ENCODE results near the gene GAS2L3.
"Not testable (repeated sequence)": the region's sequence is repeated elsewhere in the genome, so short reads cannot be mapped to it uniquely, and the experiment has no call there.

Gene GAS2L3

GRCh38 chr12:100573292-100574186, at the start of gene GAS2L3:
TSS of gene GAS2L3 (plus strand) at chr12:100573684. CDS start at chr12:100594905, 21,221 bp downstream.
- peak; percentile 47 for DNase-seq

DNA sequence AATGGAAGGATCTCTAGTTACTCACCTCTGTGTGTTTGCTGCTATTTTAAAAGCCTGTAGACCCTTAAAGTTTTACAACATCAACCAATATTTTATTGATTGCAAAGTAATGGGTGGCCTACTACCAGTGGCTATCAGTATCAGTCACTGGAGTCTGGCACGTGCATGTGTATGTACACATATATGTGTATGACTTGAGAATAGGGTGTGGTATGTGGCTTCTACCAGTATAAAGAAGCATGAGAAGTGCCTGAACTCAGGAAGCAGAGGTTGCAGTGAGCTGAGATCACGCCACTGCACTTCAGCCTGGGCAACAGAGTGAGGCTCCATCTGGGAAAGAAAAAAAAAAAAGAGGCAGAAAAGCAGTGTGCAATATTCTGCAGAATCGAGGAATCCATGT, 45.5 kb upstream of the GAS2L3 start:
- DNase-seq = no peak

- no peak for DNase-seq
Measured at GRCh38 chr12:100528471-100529127, 44.9 kb upstream of the GAS2L3 start.

DNA sequence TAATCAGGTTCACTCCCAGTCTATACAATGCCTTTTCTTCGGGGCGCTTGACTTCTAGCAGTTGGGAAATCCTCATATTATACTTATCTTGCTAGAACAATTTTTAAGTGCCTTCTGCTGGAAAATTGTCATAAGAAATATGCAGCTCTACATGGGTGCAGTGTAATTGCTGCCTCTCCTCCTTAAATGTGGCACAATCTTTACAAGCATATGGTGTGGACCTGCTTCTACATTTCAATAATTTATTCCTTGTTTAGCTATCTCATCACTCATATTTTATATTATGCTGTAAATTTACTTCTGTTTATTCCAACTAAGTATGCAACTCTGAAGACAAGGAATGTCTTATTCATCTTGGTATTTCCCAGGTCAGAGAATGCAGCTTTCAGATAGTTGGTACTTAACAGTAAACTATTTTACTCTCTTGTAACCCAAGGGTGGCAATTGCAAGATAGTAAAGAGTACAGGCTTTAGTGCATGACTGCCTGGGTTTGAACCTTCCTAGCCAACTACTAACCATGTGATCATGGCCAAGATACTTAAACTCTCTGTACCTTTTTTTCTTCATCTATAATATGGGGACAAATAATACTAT, 43.6 kb upstream of the GAS2L3 start:
- no peak for DNase-seq

DNA sequence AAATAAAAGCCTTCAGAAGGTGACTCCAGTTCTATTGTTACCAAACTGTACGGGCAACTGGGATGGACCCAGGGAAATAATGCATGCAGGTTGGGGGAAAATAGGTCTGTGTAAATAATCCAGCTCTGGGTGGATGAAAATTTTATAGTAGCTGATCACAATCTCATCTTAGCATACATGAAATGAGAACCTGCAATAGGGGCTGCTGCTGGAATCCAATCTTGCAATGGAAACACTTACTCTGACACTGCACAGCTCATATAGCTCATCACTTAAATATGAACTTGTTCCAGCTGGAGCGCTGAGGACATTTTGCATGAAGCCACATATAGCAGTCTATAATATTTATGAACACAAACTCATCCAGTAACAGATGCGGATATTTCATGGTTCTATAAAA, 40.1 kb upstream of the GAS2L3 start:
- DNase-seq = no peak

- DNase-seq = no peak
Measured at GRCh38 chr12:100534625-100535227, 38.8 kb upstream of the GAS2L3 start.

DNA sequence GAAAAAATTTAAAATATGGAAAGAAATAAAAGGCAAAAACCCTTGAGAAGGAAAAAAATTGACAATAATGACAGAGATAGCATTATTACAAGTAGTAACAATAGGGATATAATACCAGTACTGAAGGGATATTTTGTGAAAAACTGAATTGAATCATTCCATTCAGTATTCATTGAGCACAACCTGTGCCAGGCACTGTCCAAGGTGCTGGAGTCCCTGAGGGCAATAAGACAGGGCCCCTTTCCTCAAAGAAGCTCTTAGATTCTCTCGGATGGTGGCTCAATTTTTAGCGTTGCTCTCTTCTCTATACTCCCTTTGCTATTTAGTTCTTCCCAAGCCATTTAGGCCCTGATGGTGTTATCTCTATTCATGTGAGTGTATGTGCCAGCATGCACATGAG, 34.3 kb upstream of the GAS2L3 start:
- no peak for DNase-seq

- no peak for DNase-seq
Measured at GRCh38 chr12:100544165-100544564, 29.3 kb upstream of the GAS2L3 start.

DNA sequence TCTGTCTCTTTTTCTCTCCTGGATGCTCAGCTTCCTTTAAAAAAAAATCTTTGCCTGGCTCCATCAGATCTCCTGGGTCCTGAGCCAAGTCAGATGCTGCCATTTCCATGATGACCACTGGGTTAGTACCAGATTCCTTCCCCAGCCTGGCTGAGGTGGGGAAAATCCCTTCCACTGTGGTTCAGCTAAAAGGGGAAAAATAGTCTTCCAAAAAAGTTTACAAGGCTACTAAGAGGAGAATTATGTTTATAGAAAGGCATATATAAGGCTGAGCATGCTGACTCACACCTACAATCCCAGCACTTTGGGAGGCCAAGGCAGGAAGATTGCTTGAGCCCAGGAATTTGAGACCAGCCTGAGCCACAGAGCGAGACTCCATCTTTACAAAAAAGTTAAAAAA, 28.4 kb upstream of the GAS2L3 start:
- DNase-seq = no peak

- DNase-seq = no peak
Measured at GRCh38 chr12:100553936-100554335, 19.5 kb upstream of the GAS2L3 start.

DNA sequence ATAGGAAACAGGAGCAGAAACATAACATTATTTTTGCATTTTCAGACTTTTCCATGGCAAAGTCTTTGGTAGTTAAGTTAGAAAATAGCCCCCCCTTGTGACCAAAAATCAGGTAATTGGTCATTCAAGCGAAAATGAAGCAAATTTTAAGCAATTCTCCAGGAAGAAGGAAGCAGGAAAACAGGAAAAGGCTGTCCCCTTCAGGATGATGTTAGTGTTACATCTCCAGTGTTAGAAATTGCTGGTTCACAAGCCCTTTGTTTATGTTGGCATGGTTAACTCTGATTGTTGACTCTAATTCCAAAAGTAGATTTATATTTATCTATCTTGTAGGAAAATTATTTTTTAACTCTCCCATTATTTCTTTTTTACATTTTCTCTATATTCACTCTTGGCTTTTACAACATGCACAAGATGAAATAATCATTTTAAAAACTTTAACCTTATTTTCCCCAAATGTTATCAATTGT, 18.8 kb upstream of the GAS2L3 start:
- DNase-seq = no peak

GRCh38 chr12:100555722-100556121, 17.8 kb upstream of the GAS2L3 start:
- DNase-seq = no peak

- no peak for DNase-seq
Measured at GRCh38 chr12:100557357-100557756, 16.1 kb upstream of the GAS2L3 start.

DNA sequence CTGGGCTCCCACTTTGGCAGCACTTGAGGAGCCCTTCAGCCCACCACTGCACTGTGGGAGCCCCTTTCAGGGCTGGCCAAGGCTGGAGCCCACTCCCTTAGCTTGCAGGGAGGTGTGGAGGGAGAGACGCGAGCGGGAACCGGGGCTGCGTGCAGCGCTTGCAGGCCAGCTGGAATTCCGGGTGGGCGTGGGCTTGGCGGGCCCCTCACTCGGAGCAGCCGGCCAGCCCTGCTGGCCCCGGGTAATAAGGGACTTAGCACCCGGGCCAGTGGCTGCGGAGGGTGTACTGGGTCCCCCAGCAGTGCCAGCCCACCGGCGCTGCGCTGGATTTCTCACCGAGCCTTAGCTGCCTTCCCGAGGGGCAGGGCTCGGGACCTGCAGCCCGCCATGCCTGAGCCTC, 14.2 kb upstream of the GAS2L3 start:
- not testable (repeated sequence) for DNase-seq

GRCh38 chr12:100564090-100564489, 9.4 kb upstream of the GAS2L3 start:
- DNase-seq = no peak

DNA sequence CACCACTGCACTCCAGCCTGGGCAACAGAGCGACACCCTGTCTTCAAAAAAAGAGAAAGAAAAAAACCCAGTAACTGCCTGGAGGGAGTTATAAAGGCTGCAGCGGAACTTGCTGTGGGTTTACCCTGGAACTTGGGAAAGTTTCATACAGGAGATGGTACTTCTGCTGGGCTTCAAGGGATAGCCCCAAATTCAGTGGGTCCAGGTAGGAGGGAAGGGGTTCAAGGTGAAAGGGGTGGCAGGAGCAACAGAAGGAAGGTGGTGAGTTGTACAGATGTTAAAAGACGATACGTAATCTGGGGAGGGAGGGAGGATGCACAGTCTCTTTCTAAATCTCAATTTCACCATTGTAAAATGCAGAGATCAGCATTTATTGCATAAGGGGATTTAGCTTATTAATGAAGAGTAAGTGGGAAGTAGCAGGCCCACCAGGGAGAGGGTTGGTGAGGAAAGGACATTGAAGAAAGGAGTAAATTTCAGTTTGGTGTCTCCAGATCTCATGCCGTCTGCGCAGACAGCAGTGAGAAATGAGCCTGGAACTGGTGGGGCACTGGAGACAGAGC, 8.5 kb upstream of the GAS2L3 start:
- no peak for DNase-seq

DNA sequence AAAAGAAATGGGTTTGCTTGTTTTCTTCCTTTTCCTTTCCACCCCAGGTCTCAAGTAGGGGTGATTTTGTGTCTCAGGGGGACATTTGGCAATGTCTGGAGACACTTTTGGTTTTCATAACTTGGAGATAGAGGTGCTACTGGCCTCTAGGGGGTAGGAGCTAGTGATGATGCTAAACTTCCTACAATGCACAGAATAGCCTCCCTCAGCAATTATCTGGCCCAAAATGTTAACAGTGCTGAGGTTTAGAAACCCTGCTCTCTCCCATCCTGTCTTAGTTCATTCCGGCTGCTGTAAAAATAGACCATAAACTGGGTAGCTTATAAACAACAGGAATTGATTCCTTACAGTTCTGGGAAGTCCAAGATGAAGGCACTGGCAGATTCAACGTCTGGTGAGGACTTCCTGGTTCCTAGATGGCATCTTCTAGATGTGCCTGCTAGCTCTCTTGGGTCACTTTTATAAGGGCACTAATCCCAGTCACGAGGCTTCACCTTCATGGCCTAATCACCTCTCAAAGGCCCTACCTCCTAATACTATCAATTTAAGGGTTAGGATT, 7.4 kb upstream of the GAS2L3 start:
- no peak for DNase-seq

DNA sequence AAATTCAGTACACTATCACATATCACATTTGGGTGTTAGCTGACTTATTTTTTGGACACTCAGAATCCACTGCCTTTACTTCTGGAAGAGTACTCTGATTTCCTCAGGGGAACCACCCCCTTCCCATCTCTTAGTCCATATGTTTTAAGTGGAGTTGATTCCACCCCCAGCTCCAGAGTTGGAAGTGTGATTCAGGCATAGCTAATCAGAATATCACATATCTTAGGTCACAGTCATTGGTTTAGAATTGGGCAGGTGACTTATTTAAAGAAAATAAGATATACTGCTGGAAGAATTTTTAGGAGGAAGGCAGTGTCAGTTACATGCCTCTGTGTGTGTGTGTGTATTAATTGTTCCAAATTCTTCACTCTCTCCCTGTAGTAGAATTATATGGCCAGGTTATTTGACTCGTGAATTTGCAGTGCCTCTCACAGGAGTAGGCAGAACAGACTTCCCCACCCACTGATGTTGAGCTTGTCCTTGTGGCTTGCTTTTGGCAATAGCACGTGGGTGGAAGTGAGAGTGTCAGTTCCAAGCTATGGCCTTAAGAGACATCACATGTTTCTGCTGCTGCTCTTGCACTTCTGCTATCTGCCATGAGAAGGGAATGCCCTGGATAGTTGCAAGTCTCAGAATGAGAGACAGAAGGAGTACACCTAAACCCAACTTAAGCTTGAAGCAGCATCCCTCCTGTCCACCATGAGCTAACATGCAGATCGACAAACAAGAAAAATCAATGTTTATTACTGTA, 6.4 kb upstream of the GAS2L3 start:
- DNase-seq = no peak

- DNase-seq = no peak
Measured at GRCh38 chr12:100567945-100568344, 5.5 kb upstream of the GAS2L3 start.

GRCh38 chr12:100572184-100572583, 1.3 kb upstream of the GAS2L3 start:
- DNase-seq = no peak

DNA sequence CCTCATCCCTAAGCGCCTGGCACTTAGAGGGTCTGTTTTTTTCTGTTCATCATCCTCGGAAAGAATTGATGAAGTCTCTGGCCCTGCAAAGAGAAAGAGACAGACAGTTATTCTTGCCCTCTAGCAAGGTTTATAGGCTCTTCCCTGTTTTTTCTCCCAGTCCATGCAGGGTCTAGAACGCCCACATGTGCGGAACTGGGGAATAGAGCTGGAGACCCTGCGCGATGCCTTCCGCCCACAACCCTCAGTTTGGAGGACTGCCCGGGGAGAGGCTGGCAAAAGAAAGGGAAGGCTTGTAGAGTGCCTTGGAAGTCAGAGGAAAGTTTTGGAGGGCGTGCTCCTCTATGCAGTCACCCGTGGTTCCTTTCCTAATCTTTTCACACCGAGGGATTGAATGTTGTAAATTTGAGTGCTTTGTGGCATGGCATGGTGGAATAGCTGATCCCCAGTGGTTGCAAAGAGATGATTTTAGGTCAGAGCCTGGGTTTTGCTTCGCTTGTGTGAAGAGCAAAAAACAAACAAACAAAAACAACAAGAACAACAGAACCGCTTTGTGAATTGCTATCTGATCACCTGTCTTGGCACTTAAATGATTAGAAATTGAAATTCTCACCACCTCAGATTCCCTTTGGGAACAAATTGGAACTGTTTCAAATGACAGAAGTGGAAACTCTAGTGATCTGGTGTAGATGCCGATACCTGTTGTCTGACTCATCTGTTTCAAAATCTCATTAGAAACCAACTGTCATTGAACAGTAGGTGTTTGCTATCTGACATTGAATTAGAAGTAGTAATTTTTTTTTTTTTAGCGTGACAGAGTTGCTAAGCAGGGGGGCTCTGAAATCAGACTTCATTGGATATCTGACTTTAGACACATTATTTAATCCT, 947 bp downstream of the GAS2L3 start:
- no peak for DNase-seq
